NCI-H1417 (cell line): ENCODE measurements around the gene MST1R.
A peak's percentile ranks its signal among the peaks of the same experiment; 100 is the strongest.
"Not testable (repeated sequence)": the region's sequence is repeated elsewhere in the genome, so short reads cannot be mapped to it uniquely, and the experiment has no call there.

Experiments
- DNase-seq, 3 experiments: peaks; one replicate each; lab custom pipeline; 2025; lab: John Stamatoyannopoulos, UW

MST1R gene

GRCh38 chr3:49911611-49912010, 7.9 kb upstream of the MST1R start:
- no peak for DNase-seq

DNA sequence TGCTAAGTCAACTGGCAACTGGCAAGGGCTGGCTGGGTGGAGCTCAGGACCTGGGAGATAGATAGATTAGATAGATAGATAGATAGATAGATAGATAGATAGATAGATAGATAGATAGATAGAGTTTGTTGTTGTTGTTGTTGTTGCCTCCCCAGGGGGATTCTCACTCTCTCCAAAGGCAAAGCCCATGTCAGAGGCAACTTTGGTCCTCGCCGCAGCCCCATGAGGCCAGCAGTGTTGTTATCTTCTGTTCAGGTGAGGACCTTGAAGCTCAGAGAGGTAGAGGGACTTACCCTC, 7.4 kb upstream of the MST1R start:
- DNase-seq, result no peak

- no peak for DNase-seq
These were observed 6.9 kb upstream of the MST1R start for GRCh38 chr3:49910409-49911123.

- DNase-seq, result no peak
These were observed 4.9 kb upstream of the MST1R start for GRCh38 chr3:49908373-49909199.

- peak in 2 of 3 experiments; percentile 1 to 21 for DNase-seq
These were observed 2.5 kb upstream of the MST1R start for GRCh38 chr3:49906073-49906743.

- not testable (repeated sequence) for DNase-seq
These were observed 775 bp upstream of the MST1R start for GRCh38 chr3:49904448-49904847.

- no peak for DNase-seq
These were observed 945 bp downstream of the MST1R start for GRCh38 chr3:49902511-49903345.

DNA sequence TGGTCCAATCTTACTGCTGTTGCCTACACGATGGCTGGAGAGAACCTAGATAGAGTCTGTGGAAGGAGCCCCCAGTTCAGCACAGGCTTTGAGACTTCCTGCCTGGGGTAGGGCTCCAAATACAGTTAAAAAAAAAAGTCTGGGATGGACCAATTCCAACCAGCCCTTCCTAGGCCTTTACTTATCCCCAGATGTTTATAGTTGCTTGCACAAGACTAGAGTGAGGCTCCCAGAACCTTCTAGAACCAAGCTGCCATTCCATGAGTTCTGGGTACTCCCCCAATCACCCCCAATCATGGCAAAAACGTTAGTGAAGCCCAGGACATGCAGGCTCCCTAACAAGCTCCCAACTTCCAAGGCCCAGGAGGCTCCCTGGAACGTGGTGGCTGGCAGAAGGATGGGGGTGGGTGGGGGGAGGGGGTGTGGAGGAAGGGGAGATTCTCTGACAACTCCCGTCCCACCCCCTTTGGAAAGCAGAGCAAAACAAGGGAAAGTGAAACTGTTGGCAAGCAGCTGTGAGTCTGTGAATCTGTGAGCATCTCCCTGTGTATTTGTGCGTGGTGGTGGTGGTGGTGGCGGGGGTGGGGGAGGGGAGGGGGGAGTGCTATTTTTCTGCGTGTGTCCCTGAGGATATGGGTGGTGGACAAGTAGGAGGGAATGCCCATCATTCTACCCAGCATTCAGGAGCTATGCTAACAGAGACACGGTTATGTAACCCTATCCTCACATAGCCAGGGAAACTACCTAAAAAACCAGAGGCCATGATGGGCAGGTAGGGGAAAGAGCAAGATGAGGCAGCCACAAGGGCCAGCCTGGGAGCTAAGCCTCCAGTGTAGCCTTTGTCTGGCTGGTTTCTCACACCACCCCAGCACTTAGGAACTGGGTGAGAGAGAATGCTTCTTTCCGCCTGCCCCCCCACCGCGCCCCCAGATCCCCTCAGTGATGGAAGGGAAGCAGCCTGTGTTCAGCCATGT, 2.0 kb downstream of the MST1R start:
- no peak for DNase-seq

GRCh38 chr3:49900491-49901153, 3.1 kb downstream of the MST1R start:
- no peak for DNase-seq

- peak in 1 of 3 experiments; percentile 2 for DNase-seq
These were observed 3.9 kb downstream of the MST1R start for GRCh38 chr3:49899815-49900214.

- no peak for DNase-seq
These were observed 4.7 kb downstream of the MST1R start for GRCh38 chr3:49898991-49899390.

GRCh38 chr3:49896345-49896744, 7.3 kb downstream of the MST1R start:
- DNase-seq, result no peak

GRCh38 chr3:49895791-49896190, 7.9 kb downstream of the MST1R start:
- DNase-seq, result no peak

DNA sequence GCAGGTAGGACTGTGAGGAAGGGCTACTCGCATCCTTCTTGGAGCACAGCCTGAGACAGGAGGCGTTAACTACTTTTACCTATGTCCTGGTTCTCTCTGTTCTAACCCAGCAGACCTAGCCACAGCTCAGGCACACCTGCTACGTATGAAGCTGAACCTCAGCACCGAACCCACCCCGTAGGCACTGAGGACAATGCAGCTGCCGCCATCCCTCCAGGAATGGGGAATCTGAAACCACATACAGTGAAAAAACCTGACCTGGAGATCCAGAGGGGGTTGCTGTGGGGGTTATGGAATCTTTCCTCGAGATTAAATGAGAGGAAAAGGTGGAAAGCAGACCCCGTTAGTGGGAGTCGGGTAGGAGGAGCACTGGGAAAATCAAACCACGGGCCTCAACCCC, 14.4 kb downstream of the MST1R start:
- no peak for DNase-seq

DNA sequence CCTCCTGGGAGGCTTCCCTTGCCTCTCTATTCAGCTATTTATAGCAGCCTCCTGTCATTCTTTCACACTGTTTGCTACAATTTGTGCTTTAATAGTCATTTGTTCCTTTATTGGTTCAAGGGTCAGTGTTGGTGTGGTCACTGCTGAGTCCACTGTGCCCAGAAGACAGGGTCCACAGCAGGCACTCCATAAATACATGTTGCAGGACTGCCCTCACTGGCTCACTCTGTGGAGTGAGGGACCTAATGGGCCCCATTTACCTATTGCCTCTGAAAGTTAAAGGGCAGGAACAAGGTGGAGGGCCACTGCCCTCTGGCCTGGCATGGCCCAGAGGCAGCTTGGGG, 16.8 kb downstream of the MST1R start:
- no peak for DNase-seq

DNA sequence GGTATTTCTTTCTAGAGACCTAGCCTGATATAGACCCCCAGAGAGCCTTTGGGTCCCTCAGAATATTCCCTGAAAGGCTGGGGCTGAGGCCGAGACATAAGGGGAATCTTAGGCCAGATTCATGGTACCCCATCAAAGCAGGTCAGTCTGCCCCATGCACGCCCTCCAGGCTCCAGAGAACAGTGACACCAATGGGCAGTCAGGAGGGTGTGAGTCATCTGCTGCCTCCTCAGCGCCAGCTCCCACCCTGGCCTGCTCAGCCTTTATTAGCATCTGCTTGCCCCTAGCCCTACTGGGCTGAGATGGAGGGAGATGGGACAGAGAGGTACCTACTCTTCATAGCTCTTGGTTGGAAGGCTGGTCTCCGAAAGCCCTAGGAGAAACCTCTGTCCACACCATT, 19.7 kb downstream of the MST1R start:
- no peak for DNase-seq

DNA sequence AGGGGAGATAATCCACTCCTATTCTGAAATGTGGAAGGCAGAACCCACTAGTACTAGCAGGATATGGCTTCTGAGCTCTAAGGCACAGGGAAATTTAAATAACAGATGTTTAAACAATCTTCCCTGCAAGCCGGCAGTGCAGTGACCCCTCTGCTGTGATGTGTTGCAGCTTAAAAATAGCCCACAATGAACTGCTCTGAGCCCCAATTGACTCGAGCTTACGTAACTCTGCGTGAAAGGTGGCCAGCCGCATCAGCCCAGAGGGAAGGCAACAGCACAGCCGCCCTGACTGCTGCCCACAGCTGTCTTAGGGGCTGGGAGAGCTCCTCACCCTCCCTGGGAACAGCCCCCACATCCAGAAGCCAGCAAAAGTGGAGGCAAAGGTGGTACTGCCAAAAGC, 21.5 kb downstream of the MST1R start:
- no peak for DNase-seq

GRCh38 chr3:49880581-49881315, 22.9 kb downstream of the MST1R start:
- peak in 1 of 3 experiments; percentile 18 for DNase-seq

- DNase-seq, result no peak
These were observed 24.0 kb downstream of the MST1R start for GRCh38 chr3:49879721-49880120.

DNA sequence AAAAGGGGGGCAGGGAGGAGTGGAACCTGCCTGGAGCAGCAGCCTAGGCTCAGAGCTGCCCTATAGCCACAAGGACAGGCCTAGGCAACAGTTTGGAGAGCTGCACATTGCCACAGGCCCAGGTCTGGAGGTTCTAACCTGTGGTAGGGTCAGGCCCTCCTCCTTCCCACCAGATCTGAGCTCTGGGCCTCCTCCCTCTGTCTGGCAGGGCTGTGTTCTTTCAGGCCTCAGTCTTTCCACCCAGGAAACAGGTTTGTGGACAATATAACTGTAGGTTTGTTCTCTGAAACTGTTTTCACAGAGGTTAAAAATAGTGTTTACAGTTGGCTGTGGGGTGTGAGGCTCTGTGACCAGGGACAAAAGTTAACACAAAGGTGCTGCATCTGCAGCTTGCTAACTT, 25.0 kb downstream of the MST1R start:
- no peak for DNase-seq
